ENCODE data around the gene NXNL1.
"Not testable (repeated sequence)": the region's sequence is repeated elsewhere in the genome, so short reads cannot be mapped to it uniquely, and the experiment has no call there.

GRCh38 chr19:17508558-17508933 is 47.8 kb upstream of the NXNL1 start:
- TF ChIP-seq EZH2 (optimal IDR thresholded peaks at IDR 0.05; ENCODE audit: low read depth, low read length); CTCF (IDR thresholded peaks at IDR 0.05; ENCODE audit: low read length); EZH2phosphoT487 (IDR thresholded peaks at IDR 0.05; ENCODE audit: low read length): not testable (repeated sequence)

Data from MM.1S (cell line).